ENCODE data around the gene SPOPL. TPM values are rescaled to one million over a fixed set of nuclear protein-coding genes. Genes with fewer than 3 reads are reported as not detected.
A peak's percentile ranks its signal among the peaks of the same experiment; 100 is the strongest.

The SPOPL gene
- total and polyA plus RNA-seq, 4 donors, result 3.4 to 15.8 (median 9.4) TPM

DNA sequence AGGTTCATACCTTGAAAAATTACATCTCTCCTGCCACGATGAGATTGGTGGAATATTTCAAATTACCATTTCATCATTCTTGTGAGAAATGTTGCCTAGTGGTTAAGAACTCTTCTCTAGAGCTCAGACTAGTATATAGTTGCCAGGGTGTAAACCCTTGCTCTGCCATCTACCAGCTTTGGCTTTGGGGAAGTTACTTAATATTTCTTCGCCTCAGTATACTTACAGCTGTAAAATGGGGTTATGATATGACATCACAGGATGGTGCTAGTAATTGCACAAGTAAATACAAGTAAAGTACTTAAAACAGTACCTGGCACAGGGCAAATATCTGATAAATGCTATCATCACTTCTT, 1.5 kb downstream of the SPOPL start:
- Histone ChIP-seq H3K9me3 (ENCODE audit: control insufficient read depth in 4 of 4, low read length in 3 of 4) (no peaks in the 10 kb centered on the region), H3K27ac (ENCODE audit: low read depth in 1 of 2, low read length in 2 of 2) (peak overlapping the region; percentile 86 to 91), H3K4me1 (ENCODE audit: control insufficient read depth in 4 of 4, insufficient read depth in 4 of 4, low read length in 3 of 4) (peaks cover 11 to 43% (median 35%) of the 10 kb centered on the region in 4 donors), H3K27me3 (ENCODE audit: control insufficient read depth in 4 of 4, insufficient read depth in 4 of 4, low read length in 3 of 4) (no peaks in the 10 kb centered on the region), H3K9ac (ENCODE audit: low read depth in 1 of 2, low read length in 2 of 2) (peak overlapping the region; percentile 42 to 47), H3K36me3 (ENCODE audit: control insufficient read depth in 4 of 4, insufficient read depth in 3 of 4, low read depth in 1 of 4, low read length in 3 of 4) (no peaks in the 10 kb centered on the region), H3K4me3 (ENCODE audit: low read depth in 1 of 3, low read length in 3 of 3) (peak overlapping the region; percentile 73 to 99 (median 83))
- no peak for DNase-seq (ENCODE audit: low spot score)
- 43% methylated on average over 2 of the region's 2 CpGs for WGBS
- TF ChIP-seq FOXA2 (IDR thresholded peaks at IDR 0.05) (no peak), YY1 (IDR thresholded peaks at IDR 0.05) (no peak), RAD21 (IDR thresholded peaks at IDR 0.05) (no peak), TAF1 (conservative IDR thresholded peaks at IDR 0.05) (no peak), JUND (IDR thresholded peaks at IDR 0.05) (no peak), HNF4A (conservative IDR thresholded peaks at IDR 0.05) (no peak), SP1 (IDR thresholded peaks at IDR 0.05) (no peak), GABPA (IDR thresholded peaks at IDR 0.05 in 1 of 2, conservative IDR thresholded peaks at IDR 0.05 in 1 of 2) (no peak), HNF4G (IDR thresholded peaks at IDR 0.05) (no peak), EGR1 (IDR thresholded peaks at IDR 0.05; ENCODE audit: low read depth in 2 of 2) (no peak), FOXA1 (IDR thresholded peaks at IDR 0.05) (no peak)
- TF ChIP-seq, protein P1, sequence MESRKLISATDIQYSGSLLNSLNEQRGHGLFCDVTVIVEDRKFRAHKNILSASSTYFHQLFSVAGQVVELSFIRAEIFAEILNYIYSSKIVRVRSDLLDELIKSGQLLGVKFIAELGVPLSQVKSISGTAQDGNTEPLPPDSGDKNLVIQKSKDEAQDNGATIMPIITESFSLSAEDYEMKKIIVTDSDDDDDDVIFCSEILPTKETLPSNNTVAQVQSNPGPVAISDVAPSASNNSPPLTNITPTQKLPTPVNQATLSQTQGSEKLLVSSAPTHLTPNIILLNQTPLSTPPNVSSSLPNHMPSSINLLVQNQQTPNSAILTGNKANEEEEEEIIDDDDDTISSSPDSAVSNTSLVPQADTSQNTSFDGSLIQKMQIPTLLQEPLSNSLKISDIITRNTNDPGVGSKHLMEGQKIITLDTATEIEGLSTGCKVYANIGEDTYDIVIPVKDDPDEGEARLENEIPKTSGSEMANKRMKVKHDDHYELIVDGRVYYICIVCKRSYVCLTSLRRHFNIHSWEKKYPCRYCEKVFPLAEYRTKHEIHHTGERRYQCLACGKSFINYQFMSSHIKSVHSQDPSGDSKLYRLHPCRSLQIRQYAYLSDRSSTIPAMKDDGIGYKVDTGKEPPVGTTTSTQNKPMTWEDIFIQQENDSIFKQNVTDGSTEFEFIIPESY (IDR thresholded peaks at IDR 0.05), result no peak
- TF ChIP-seq, protein P2, sequence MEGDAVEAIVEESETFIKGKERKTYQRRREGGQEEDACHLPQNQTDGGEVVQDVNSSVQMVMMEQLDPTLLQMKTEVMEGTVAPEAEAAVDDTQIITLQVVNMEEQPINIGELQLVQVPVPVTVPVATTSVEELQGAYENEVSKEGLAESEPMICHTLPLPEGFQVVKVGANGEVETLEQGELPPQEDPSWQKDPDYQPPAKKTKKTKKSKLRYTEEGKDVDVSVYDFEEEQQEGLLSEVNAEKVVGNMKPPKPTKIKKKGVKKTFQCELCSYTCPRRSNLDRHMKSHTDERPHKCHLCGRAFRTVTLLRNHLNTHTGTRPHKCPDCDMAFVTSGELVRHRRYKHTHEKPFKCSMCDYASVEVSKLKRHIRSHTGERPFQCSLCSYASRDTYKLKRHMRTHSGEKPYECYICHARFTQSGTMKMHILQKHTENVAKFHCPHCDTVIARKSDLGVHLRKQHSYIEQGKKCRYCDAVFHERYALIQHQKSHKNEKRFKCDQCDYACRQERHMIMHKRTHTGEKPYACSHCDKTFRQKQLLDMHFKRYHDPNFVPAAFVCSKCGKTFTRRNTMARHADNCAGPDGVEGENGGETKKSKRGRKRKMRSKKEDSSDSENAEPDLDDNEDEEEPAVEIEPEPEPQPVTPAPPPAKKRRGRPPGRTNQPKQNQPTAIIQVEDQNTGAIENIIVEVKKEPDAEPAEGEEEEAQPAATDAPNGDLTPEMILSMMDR (IDR thresholded peaks at IDR 0.05; ENCODE audit: low read depth, low read length, missing input control), result no peak
- TF ChIP-seq, protein P3, sequence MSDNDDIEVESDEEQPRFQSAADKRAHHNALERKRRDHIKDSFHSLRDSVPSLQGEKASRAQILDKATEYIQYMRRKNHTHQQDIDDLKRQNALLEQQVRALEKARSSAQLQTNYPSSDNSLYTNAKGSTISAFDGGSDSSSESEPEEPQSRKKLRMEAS (IDR thresholded peaks at IDR 0.05), result no peak

DNA sequence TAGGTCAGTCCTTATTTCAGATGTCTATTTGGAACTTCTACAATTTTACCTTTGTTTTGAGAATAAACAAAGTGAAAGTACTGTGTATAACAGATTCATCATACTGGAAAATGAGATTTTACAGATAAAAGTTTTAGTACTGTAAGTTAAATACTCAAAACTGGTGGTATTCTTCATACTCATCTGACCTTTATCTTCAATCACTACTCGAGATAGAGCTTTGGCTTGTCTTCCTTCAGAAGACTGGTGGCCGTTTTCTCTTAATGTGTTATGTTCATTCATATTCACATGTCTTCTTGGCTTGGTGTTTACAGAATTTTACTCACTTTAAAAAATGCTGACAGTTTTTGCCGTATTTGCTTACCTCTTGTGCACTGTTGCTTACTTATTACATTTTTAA, 2.1 kb downstream of the SPOPL start:
- no peaks in the 10 kb centered on the region for H3K27me3 ChIP-seq (ENCODE audit: control insufficient read depth in 4 of 4, insufficient read depth in 4 of 4, low read length in 3 of 4)
- H3K9ac ChIP-seq (ENCODE audit: low read depth in 1 of 2, low read length in 2 of 2), result peak overlapping the region; percentile 18 to 42
- DNase-seq (ENCODE audit: low spot score), result no peak
- no peaks in the 10 kb centered on the region for H3K36me3 ChIP-seq (ENCODE audit: control insufficient read depth in 4 of 4, insufficient read depth in 3 of 4, low read depth in 1 of 4, low read length in 3 of 4)
- H3K9me3 ChIP-seq (ENCODE audit: control insufficient read depth in 4 of 4, low read length in 3 of 4), result no peaks in the 10 kb centered on the region
- H3K4me3 ChIP-seq (ENCODE audit: low read depth in 1 of 3, low read length in 3 of 3), result peak overlapping the region in 1 of 3 donors; percentile 99
- no peak for TF ChIP-seq TAF1 (conservative IDR thresholded peaks at IDR 0.05)
- TF ChIP-seq, protein P3 (IDR thresholded peaks at IDR 0.05), result no peak
- TF ChIP-seq GABPA (IDR thresholded peaks at IDR 0.05 in 1 of 2, conservative IDR thresholded peaks at IDR 0.05 in 1 of 2), result no peak
- no peak for TF ChIP-seq NR2F2 (IDR thresholded peaks at IDR 0.05)
- peaks cover 11 to 43% (median 35%) of the 10 kb centered on the region in 4 donors for H3K4me1 ChIP-seq (ENCODE audit: control insufficient read depth in 4 of 4, insufficient read depth in 4 of 4, low read length in 3 of 4)
- whole genome bisulfite sequencing, result 11% methylated on average over 3 of the region's 3 CpGs
- peak overlapping the region; percentile 15 to 48 for H3K27ac ChIP-seq (ENCODE audit: low read depth in 1 of 2, low read length in 2 of 2)

DNA sequence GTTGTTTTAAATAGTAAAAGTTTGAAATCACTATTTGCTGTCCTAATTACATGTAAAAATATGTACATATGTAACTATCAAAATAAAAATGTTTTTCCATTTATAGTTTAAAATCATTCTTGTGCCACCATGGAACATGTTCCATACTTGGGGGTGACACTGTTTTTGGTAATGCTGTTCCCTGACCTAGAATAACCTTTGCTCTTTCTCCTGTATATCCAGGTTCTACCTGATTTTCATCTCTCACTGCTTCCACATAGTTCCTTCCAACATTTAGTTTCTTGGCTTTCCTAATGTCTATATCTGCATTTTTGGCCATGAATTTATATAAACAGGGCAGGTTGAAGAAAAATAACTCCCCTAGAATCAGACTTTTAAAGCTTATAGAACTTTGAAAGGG, 2.5 kb downstream of the SPOPL start:
- Histone ChIP-seq H3K9ac (ENCODE audit: low read depth in 1 of 2, low read length in 2 of 2) (peak overlapping the region in 1 of 2 donors; percentile 28), H3K36me3 (ENCODE audit: control insufficient read depth in 4 of 4, insufficient read depth in 3 of 4, low read depth in 1 of 4, low read length in 3 of 4) (no peaks in the 10 kb centered on the region), H3K4me1 (ENCODE audit: control insufficient read depth in 4 of 4, insufficient read depth in 4 of 4, low read length in 3 of 4) (peaks cover 11 to 43% (median 35%) of the 10 kb centered on the region in 4 donors), H3K27me3 (ENCODE audit: control insufficient read depth in 4 of 4, insufficient read depth in 4 of 4, low read length in 3 of 4) (no peaks in the 10 kb centered on the region), H3K4me3 (ENCODE audit: low read depth in 1 of 3, low read length in 3 of 3) (no peak overlapping the region), H3K27ac (ENCODE audit: low read depth in 1 of 2, low read length in 2 of 2) (peak overlapping the region; percentile 15 to 48), H3K9me3 (ENCODE audit: control insufficient read depth in 4 of 4, low read length in 3 of 4) (no peaks in the 10 kb centered on the region)
- DNase-seq (ENCODE audit: low spot score), result no peak
- TF ChIP-seq FOXA2 (IDR thresholded peaks at IDR 0.05) (no peak), RAD21 (IDR thresholded peaks at IDR 0.05) (no peak), HNF4G (IDR thresholded peaks at IDR 0.05) (no peak), TAF1 (conservative IDR thresholded peaks at IDR 0.05) (no peak), HNF4A (conservative IDR thresholded peaks at IDR 0.05) (peak; percentile 12 to 29), YY1 (IDR thresholded peaks at IDR 0.05) (no peak), FOXA1 (IDR thresholded peaks at IDR 0.05) (no peak), JUND (IDR thresholded peaks at IDR 0.05) (no peak), RXRA (IDR thresholded peaks at IDR 0.05) (peak; percentile 62 to 69)
- TF ChIP-seq, protein P3 (IDR thresholded peaks at IDR 0.05), result no peak
- TF ChIP-seq, protein P4, sequence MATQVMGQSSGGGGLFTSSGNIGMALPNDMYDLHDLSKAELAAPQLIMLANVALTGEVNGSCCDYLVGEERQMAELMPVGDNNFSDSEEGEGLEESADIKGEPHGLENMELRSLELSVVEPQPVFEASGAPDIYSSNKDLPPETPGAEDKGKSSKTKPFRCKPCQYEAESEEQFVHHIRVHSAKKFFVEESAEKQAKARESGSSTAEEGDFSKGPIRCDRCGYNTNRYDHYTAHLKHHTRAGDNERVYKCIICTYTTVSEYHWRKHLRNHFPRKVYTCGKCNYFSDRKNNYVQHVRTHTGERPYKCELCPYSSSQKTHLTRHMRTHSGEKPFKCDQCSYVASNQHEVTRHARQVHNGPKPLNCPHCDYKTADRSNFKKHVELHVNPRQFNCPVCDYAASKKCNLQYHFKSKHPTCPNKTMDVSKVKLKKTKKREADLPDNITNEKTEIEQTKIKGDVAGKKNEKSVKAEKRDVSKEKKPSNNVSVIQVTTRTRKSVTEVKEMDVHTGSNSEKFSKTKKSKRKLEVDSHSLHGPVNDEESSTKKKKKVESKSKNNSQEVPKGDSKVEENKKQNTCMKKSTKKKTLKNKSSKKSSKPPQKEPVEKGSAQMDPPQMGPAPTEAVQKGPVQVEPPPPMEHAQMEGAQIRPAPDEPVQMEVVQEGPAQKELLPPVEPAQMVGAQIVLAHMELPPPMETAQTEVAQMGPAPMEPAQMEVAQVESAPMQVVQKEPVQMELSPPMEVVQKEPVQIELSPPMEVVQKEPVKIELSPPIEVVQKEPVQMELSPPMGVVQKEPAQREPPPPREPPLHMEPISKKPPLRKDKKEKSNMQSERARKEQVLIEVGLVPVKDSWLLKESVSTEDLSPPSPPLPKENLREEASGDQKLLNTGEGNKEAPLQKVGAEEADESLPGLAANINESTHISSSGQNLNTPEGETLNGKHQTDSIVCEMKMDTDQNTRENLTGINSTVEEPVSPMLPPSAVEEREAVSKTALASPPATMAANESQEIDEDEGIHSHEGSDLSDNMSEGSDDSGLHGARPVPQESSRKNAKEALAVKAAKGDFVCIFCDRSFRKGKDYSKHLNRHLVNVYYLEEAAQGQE (IDR thresholded peaks at IDR 0.05), result no peak
- TF ChIP-seq, protein P5, sequence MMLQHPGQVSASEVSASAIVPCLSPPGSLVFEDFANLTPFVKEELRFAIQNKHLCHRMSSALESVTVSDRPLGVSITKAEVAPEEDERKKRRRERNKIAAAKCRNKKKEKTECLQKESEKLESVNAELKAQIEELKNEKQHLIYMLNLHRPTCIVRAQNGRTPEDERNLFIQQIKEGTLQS (IDR thresholded peaks at IDR 0.05), result no peak

Measured in liver (tissue), 9 donors.